ENCODE results near the gene XXYLT1. TPM values are rescaled to one million over a fixed set of nuclear protein-coding genes. Genes with fewer than 3 reads are reported as not detected.

Gene XXYLT1
- total and polyA plus RNA-seq, 10 of the 15 experiments (the other 5 are each of a cell fraction or from before 2014, with no cell fraction given), result 1.2 to 14.2 (median 9.3) TPM

GRCh38 chr3:195255571-195256501 lies 15.1 kb downstream of the XXYLT1 start:
- H4K20me1 ChIP-seq (ENCODE audit: control insufficient read depth, insufficient read depth), result no peaks in the 10 kb centered on the region
- 90% methylated on average over 22 of the region's 22 CpGs for WGBS (ENCODE audit: insufficient coverage, insufficient replicate concordance, low lambda C conversion rate, missing lambda C conversion rate)
- peaks cover 39% of the 10 kb centered on the region for H3K4me1 ChIP-seq (ENCODE audit: control insufficient read depth, insufficient read depth, low read length)
- RAD21 ChIA-PET (ENCODE audit: unreplicated experiment), result interaction anchor here (1.2 to 2.3 kb wide), 6 partner anchors 48 to 583 kb away, joined by 3 to 8 read pairs (median 6); partner anchors contain the start of gene LSG1
- TF ChIP-seq SMC3 (IDR thresholded peaks at IDR 0.05; ENCODE audit: borderline replicate concordance, low read length) (no peak), IRF4 (IDR thresholded peaks at IDR 0.05; ENCODE audit: low read depth, low read length) (no peak), BRCA1 (IDR thresholded peaks at IDR 0.05; ENCODE audit: low read depth, low read length) (no peak), ATF3 (IDR thresholded peaks at IDR 0.05; ENCODE audit: borderline replicate concordance, extremely low read depth, low read depth, low read length) (no peak), EGR1 (IDR thresholded peaks at IDR 0.05; ENCODE audit: borderline replicate concordance in 1 of 2, low read depth in 2 of 2, low read length in 2 of 2) (no peak), POU2F2 (IDR thresholded peaks at IDR 0.05; ENCODE audit: borderline replicate concordance, low read depth, low read length) (no peak), ZNF217 (IDR thresholded peaks at IDR 0.05) (no peak), RCOR1 (conservative IDR thresholded peaks at IDR 0.05; ENCODE audit: low read depth, low read length) (no peak), MXI1 (IDR thresholded peaks at IDR 0.05; ENCODE audit: low read depth, low read length) (no peak), BMI1 (IDR thresholded peaks at IDR 0.05; ENCODE audit: borderline replicate concordance) (no peak), ZSCAN29 (IDR thresholded peaks at IDR 0.05) (no peak), REST (IDR thresholded peaks at IDR 0.05; ENCODE audit: low read depth, low read length) (no peak), ATF7 (IDR thresholded peaks at IDR 0.05; ENCODE audit: low read depth) (no peak), RUNX3 (IDR thresholded peaks at IDR 0.05; ENCODE audit: low read length) (no peak), HSF1 (IDR thresholded peaks at IDR 0.05; ENCODE audit: low read depth, low read length) (no peak), HDAC6 (IDR thresholded peaks at IDR 0.05; ENCODE audit: unreplicated experiment) (no peak)
- H3K9me3 ChIP-seq (replicated peaks; ENCODE audit: control insufficient read depth, insufficient read depth, low read length), result no peaks in the 10 kb centered on the region
- H3K4me3 ChIP-seq, result no peak overlapping the region
- DNase-seq (ENCODE audit: low read depth, low spot score) (no peak), ATAC-seq (no peak), FAIRE-seq (no peak)
- no peak overlapping the region for H3K4me2 ChIP-seq (ENCODE audit: control insufficient read depth, insufficient read depth)
- BruUV-seq (replicated peaks), result no TSS peak
- in situ Hi-C loops (cut with MboI), result loop anchor here (5.0 to 10.0 kb wide), 3 partner anchors 109 to 921 kb away; no protein-coding TSS in a partner anchor
- H2AFZ ChIP-seq (ENCODE audit: control insufficient read depth, low read depth, low read length), result no peak overlapping the region
- H3K27ac ChIP-seq (ENCODE audit: control insufficient read depth, insufficient read depth), result no peak overlapping the region
- SMC1A ChIA-PET (ENCODE audit: uncharacterized antibody, unreplicated experiment), result interaction anchor here (0.9 to 1.7 kb wide), 2 partner anchors 127 to 584 kb away, joined by 3 to 10 read pairs; partner anchors contain the start of gene LSG1
- intact Hi-C loops (cut with micrococcal nuclease; ENCODE audit: unreplicated experiment), result no loop called here
- CTCF ChIA-PET, result interaction anchor here (0.6 to 5.2 kb wide), 4 partner anchors 102 to 573 kb away, joined by 3 to 35 read pairs (median 3); no protein-coding TSS in a partner anchor
- peaks cover 17% of the 10 kb centered on the region for H3K79me2 ChIP-seq (ENCODE audit: control insufficient read depth, insufficient read depth, low read length)
- no peaks in the 10 kb centered on the region for H3K36me3 ChIP-seq (ENCODE audit: control insufficient read depth in 2 of 2, insufficient read depth in 2 of 2, low read length in 1 of 2)
- H3K9ac ChIP-seq (ENCODE audit: control insufficient read depth, insufficient read depth, low read length), result no peak overlapping the region
- no peaks in the 10 kb centered on the region for H3K27me3 ChIP-seq (replicated peaks in 1 of 2; ENCODE audit: control insufficient read depth in 2 of 2, insufficient read depth in 2 of 2, low read length in 1 of 2)
- POLR2A ChIA-PET, result interaction anchor here (1.5 kb wide), 2 partner anchors 127 to 583 kb away, joined by 5 to 9 read pairs; partner anchors contain the start of gene LSG1
